Prostate gland (tissue), 2 donors: ENCODE results near the gene SPINK13. TPM values are rescaled to one million over a fixed set of nuclear protein-coding genes. Genes with fewer than 3 reads are reported as not detected.
"Not testable (repeated sequence)": the region's sequence is repeated elsewhere in the genome, so short reads cannot be mapped to it uniquely, and the experiment has no call there.

Experiments used
- DNase-seq: peaks from one replicate; pipeline ENCODE4 v3.0.0-alpha.2; 2019; ENCODE audit warnings: low spot score
- H3K27ac ChIP-seq, 2 donors: fragments of 200-600 bp; sonication (generic); 2 replicates each; pipeline ENCODE4 v1.5.1; 2017 to 2019
- H3K27me3 ChIP-seq: fragments of 200-600 bp; sonication (generic); replicated peaks from 2 replicates; pipeline ENCODE4 v1.5.1; 2019; ENCODE audit not compliant: insufficient read depth
- H3K36me3 ChIP-seq, 2 donors: fragments of 200-600 bp; sonication (generic); 1 replicate in 1 of 2; 2 replicates in 1 of 2; pipeline versions ENCODE4 v1.5.1 to v1.8.1; 2017 to 2019
- H3K4me1 ChIP-seq: fragments of 200-600 bp; sonication (generic); replicated peaks from 2 replicates; pipeline ENCODE4 v1.5.1; 2019
- H3K4me3 ChIP-seq, 2 donors: fragments of 200-600 bp; sonication (generic); 2 replicates each; pipeline ENCODE4 v1.5.1; 2017 to 2019
- H3K9me3 ChIP-seq: fragments of 200-600 bp; sonication (generic); 2 replicates; pipeline ENCODE4 v1.5.1; 2017
- CTCF ChIP-seq, 4 experiments: fragments of 200-600 bp in 2 of 4; fragments of 450-650 bp in 2 of 4; sonication (generic) in 2 of 4; IDR thresholded peaks; 1 replicate in 3 of 4; 2 replicates in 1 of 4; pipeline ENCODE4 v1.5.1; 2016 to 2019; ENCODE audit warnings: antibody characterized with exemption in 4 of 4, mild to moderate bottlenecking in 2 of 4, moderate library complexity in 2 of 4
- POLR2A ChIP-seq: fragments of 450-650 bp; IDR thresholded peaks from one replicate; pipeline ENCODE4 v1.6.1; 2016; ENCODE audit warnings: antibody characterized with exemption, mild to moderate bottlenecking
- POLR2AphosphoS5 ChIP-seq: sonication (generic); formaldehyde crosslinking; IDR thresholded peaks from one replicate; pipeline ENCODE4 v1.6.1; 2017; ENCODE audit warnings: antibody characterized with exemption
- WGBS: methylation state at CpG from one replicate; pipeline ENCODE4 v1.1.5; 2018; 5-methylcytosine and 5-hydroxymethylcytosine counted together
- intact Hi-C: fragments of 100-400 bp; cut with DNase I; formaldehyde crosslinking; loops from one replicate; pipeline ENCODE4 v1.14.2; 2022
- total RNA-seq, 2 donors: library from RNA; depleted of rRNA; stranded (reverse); fragments of >200 nt; gene quantifications; one replicate each; pipeline ENCODE4 v1.1.0, GENCODE V29; 2016

SPINK13 gene
- total RNA-seq, 2 donors from 2014 or later = not detected

GRCh38 chr5:148311484-148311883 is 42.9 kb downstream of the SPINK13 start:
- H3K27ac ChIP-seq = no peak overlapping the region
- WGBS = 81% methylated on average over 3 of the region's 3 CpGs
- TF ChIP-seq CTCF (IDR thresholded peaks at IDR 0.05) = no peak
- TF ChIP-seq POLR2AphosphoS5 = no peak
- no peak for TF ChIP-seq POLR2A
- H3K9me3 ChIP-seq = no peaks in the 10 kb centered on the region
- H3K4me3 ChIP-seq = no peak overlapping the region
- no peaks in the 10 kb centered on the region for H3K36me3 ChIP-seq
- intact Hi-C loops = no loop called here
- H3K27me3 ChIP-seq = no peaks in the 10 kb centered on the region
- H3K4me1 ChIP-seq = no peaks in the 10 kb centered on the region
- no peak for DNase-seq

GRCh38 chr5:148312153-148312552 is 43.6 kb downstream of the SPINK13 start, which contains the start of gene SPINK7:
SPINK7 (plus strand) TSS chr5:148312423; CDS start chr5:148312484, 61 bp downstream.
- TF ChIP-seq CTCF (IDR thresholded peaks at IDR 0.05) = no peak
- no peak for TF ChIP-seq POLR2AphosphoS5
- no peaks in the 10 kb centered on the region for H3K9me3 ChIP-seq
- no peak within 1 kb of the TSS for H3K27ac ChIP-seq
- H3K4me1 ChIP-seq = no peaks in the 10 kb centered on the region
- intact Hi-C loops = no loop called here
- no peaks in the 10 kb centered on the region for H3K27me3 ChIP-seq
- H3K4me3 ChIP-seq = no peak within 1 kb of the TSS
- no peaks in the 10 kb centered on the region for H3K36me3 ChIP-seq
- no peak for DNase-seq
- WGBS = 78% methylated on average over 3 of the region's 3 CpGs

GRCh38 chr5:148314187-148314586 is 45.6 kb downstream of the SPINK13 start:
- H3K4me1 ChIP-seq = no peaks in the 10 kb centered on the region
- no peak for DNase-seq
- TF ChIP-seq POLR2AphosphoS5 (no peak), CTCF (IDR thresholded peaks at IDR 0.05) (peak in 2 of 4 experiments; percentile 5 to 26)
- no peaks in the 10 kb centered on the region for H3K27me3 ChIP-seq
- WGBS = 90% methylated on average over 2 of the region's 2 CpGs
- no peak overlapping the region for H3K4me3 ChIP-seq
- intact Hi-C loops = no loop called here
- H3K36me3 ChIP-seq = no peaks in the 10 kb centered on the region
- no peaks in the 10 kb centered on the region for H3K9me3 ChIP-seq
- no peak overlapping the region for H3K27ac ChIP-seq

GRCh38 chr5:148314731-148315130 is 46.1 kb downstream of the SPINK13 start:
- no peak overlapping the region for H3K27ac ChIP-seq
- DNase-seq = no peak
- H3K4me3 ChIP-seq = no peak overlapping the region
- no peaks in the 10 kb centered on the region for H3K27me3 ChIP-seq
- intact Hi-C loops = no loop called here
- no peaks in the 10 kb centered on the region for H3K4me1 ChIP-seq
- 56% methylated on average over 4 of the region's 4 CpGs for WGBS
- H3K9me3 ChIP-seq = no peaks in the 10 kb centered on the region
- TF ChIP-seq CTCF (IDR thresholded peaks at IDR 0.05) (no peak), POLR2A (no peak), POLR2AphosphoS5 (no peak)
- H3K36me3 ChIP-seq = no peaks in the 10 kb centered on the region

- 35% methylated on average over 22 of the region's 42 CpGs for WGBS
- H3K27me3 ChIP-seq, H3K9me3 ChIP-seq, H3K27ac ChIP-seq, H3K4me1 ChIP-seq, intact Hi-C loops, H3K36me3 ChIP-seq, DNase-seq: not testable (repeated sequence)
- H3K4me3 ChIP-seq = peak overlapping the region; percentile 19 to 22
Observed at GRCh38 chr5:148320011-148320963, 51.7 kb downstream of the SPINK13 start.
